K562 (cell line): ENCODE data around the gene MPST. TPM values are rescaled to one million over a fixed set of nuclear protein-coding genes. Genes with fewer than 3 reads are reported as not detected.
A peak's percentile ranks its signal among the peaks of the same experiment; 100 is the strongest.

Experiments
- CREBBP ChIP-seq: IDR thresholded peaks from one replicate; pipeline ENCODE4 v1.6.1; 2012; ENCODE audit warnings: low read depth, mild to moderate bottlenecking, control low read depth, inconsistent platforms, low read length
- ETV1 ChIP-seq: fragments of 450-650 bp; conservative IDR thresholded peaks from 2 replicates; pipeline ENCODE4 v1.6.1; 2016; ENCODE audit warnings: missing genetic modification characterization, control low read depth, low read depth, missing compliant biosample characterization
- IFI16 ChIP-seq: fragments of 250-450 bp; sonication (Bioruptor Pico); IDR thresholded peaks from 2 replicates; pipeline ENCODE4 v2.1.2; 2022; ENCODE audit warnings: mild to moderate bottlenecking, inconsistent platforms
- REST ChIP-seq, 2 experiments: fragments of 450-650 bp; formaldehyde crosslinking in 1 of 2; IDR thresholded peaks; 2 replicates each; pipeline versions ENCODE4 v1.4.0 to v1.6.1; 2014 to 2020; ENCODE audit warnings: mild to moderate bottlenecking in 2 of 2, borderline replicate concordance in 1 of 2, low read depth in 1 of 2
- XRCC5 ChIP-seq: fragments of 200-400 bp; formaldehyde crosslinking; IDR thresholded peaks from 2 replicates; pipeline ENCODE4 v1.6.1; 2017; ENCODE audit warnings: low read depth, mild to moderate bottlenecking, low read length
- ZHX1 ChIP-seq: fragments of 150-350 bp; conservative IDR thresholded peaks from 2 replicates; pipeline ENCODE4 v1.6.1; 2014; ENCODE audit warnings: low read length
- polyA plus RNA-seq, 8 experiments: library from polyadenylated mRNA; depleted of rRNA in 4 of 8; stranded (reverse) in 5 of 8; unstranded in 3 of 8; fragments of >200 nt; fragmentation: Nextera tagmentation in 2 of 8; fragmentation: Illumina TruSeq in 1 of 8; extraction: Ambion mirVana in 2 of 8; extraction: Trizol in 1 of 8; gene quantifications; 2 replicates each; pipeline versions ENCODE4 v1.2.1 to v1.2.3, GENCODE V29; 2011 to 2014; ENCODE audit warnings: inconsistent platforms in 1 of 8, missing spikeins in 1 of 8
- total RNA-seq, 7 experiments: library from RNA; depleted of rRNA in 6 of 7; stranded (reverse); fragments of >200 nt in 6 of 7; fragmentation: Illumina TruSeq in 2 of 7; extraction: Trizol in 2 of 7; gene quantifications; 2 replicates each; pipeline versions ENCODE4 v1.2.1 to v1.2.3, GENCODE V29; 2011 to 2021; ENCODE audit warnings: low replicate concordance in 1 of 7
- TF ChIP-seq, protein P1 (sequence below): sonication (generic); formaldehyde crosslinking; IDR thresholded peaks from 2 replicates; pipeline ENCODE4 v1.4.0; 2020; ENCODE audit warnings: mild to moderate bottlenecking, missing genetic modification reagents
- TF ChIP-seq, protein P2 (sequence below): fragments of 250-450 bp; sonication (Bioruptor Pico); IDR thresholded peaks from 2 replicates; pipeline ENCODE4 v1.4.0; 2020; ENCODE audit warnings: mild to moderate bottlenecking, moderate library complexity
- TF ChIP-seq, protein P3 (sequence below): IDR thresholded peaks from 2 replicates; pipeline ENCODE4 v1.6.1; 2012; ENCODE audit warnings: low read depth, low read length, improper control_type of control experiment, borderline replicate concordance

Gene MPST
- total and polyA plus RNA-seq, 9 of the 15 experiments (the other 6 are each of a cell fraction or from before 2014, with no cell fraction given), result 0.65 to 104 (median 24.3) TPM

DNA sequence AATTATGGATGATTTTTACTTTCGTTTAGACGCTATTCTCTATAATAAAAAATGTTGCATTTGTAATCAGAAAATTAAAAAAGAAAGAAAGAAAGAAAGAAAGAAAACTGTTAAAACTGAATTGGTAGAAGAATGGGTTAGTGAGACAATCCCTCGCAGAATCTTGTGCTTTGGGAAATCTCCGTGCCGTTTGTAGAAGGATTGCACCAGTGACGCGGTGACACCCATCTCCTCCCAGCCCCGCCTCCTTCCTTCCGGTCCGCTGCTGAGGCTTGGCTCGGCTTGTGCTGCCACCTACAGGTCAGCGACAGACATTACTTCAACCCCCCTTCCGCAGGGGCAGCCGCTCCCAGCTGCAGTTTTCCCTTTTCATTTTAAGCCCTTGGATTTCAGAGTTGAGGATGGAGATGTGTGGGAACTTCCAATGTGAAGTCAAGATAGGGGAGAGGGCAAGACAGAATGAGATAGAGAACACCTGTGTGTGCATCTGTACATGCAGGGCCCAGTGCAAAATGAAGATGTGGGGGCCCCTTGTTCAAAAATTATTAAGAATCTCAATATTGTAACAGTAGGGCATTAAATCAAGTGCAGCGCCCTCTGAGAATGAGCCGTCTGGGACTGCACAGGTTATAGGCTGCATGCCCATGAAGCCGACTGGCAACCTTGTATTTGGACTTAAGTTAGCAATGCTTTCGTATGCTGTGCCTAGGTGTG, 41.4 kb upstream of the MPST start (continued):
- peak; percentile 55; the same call in 1 of the 2 replicates for TF ChIP-seq REST (IDR thresholded peaks at IDR 0.05; ENCODE audit: borderline replicate concordance)
- TF ChIP-seq REST (CRISPR knock-in tag; IDR thresholded peaks at IDR 0.05; ENCODE audit: low read depth), result no peak
- TF ChIP-seq, protein P1, sequence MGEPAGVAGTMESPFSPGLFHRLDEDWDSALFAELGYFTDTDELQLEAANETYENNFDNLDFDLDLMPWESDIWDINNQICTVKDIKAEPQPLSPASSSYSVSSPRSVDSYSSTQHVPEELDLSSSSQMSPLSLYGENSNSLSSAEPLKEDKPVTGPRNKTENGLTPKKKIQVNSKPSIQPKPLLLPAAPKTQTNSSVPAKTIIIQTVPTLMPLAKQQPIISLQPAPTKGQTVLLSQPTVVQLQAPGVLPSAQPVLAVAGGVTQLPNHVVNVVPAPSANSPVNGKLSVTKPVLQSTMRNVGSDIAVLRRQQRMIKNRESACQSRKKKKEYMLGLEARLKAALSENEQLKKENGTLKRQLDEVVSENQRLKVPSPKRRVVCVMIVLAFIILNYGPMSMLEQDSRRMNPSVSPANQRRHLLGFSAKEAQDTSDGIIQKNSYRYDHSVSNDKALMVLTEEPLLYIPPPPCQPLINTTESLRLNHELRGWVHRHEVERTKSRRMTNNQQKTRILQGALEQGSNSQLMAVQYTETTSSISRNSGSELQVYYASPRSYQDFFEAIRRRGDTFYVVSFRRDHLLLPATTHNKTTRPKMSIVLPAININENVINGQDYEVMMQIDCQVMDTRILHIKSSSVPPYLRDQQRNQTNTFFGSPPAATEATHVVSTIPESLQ, result no peak
- TF ChIP-seq CREBBP, result no peak
- TF ChIP-seq IFI16, result no peak
- 0 out of 2 replicates have a peak, but pooled peaks have one; percentile 49 for TF ChIP-seq XRCC5
- peak; percentile 96 for TF ChIP-seq ETV1 (tag)
- TF ChIP-seq ZHX1, result no peak
- TF ChIP-seq, protein P2, sequence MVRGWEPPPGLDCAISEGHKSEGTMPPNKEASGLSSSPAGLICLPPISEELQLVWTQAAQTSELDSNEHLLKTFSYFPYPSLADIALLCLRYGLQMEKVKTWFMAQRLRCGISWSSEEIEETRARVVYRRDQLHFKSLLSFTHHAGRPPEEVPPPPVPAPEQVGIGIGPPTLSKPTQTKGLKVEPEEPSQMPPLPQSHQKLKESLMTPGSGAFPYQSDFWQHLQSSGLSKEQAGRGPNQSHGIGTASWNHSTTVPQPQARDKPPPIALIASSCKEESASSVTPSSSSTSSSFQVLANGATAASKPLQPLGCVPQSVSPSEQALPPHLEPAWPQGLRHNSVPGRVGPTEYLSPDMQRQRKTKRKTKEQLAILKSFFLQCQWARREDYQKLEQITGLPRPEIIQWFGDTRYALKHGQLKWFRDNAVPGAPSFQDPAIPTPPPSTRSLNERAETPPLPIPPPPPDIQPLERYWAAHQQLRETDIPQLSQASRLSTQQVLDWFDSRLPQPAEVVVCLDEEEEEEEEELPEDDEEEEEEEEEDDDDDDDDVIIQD (CRISPR knock-in tag), result no peak
- TF ChIP-seq, protein P3, sequence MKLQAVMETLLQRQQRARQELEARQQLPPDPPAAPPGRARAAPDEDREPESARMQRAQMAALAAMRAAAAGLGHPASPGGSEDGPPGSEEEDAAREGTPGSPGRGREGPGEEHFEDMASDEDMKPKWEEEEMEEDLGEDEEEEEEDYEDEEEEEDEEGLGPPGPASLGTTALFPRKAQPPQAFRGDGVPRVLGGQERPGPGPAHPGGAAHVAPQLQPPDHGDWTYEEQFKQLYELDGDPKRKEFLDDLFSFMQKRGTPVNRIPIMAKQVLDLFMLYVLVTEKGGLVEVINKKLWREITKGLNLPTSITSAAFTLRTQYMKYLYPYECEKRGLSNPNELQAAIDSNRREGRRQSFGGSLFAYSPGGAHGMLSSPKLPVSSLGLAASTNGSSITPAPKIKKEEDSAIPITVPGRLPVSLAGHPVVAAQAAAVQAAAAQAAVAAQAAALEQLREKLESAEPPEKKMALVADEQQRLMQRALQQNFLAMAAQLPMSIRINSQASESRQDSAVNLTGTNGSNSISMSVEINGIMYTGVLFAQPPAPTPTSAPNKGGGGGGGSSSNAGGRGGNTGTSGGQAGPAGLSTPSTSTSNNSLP, result no peak
